ENCODE data around the gene TUBA3D. TPM values are rescaled to one million over a fixed set of nuclear protein-coding genes. Genes with fewer than 3 reads are reported as not detected.
"Not testable (repeated sequence)": the region's sequence is repeated elsewhere in the genome, so short reads cannot be mapped to it uniquely, and the experiment has no call there.

TUBA3D gene
- total and polyA plus RNA-seq, 2 experiments from 2014 or later, result 86.7 to 126 TPM

DNA sequence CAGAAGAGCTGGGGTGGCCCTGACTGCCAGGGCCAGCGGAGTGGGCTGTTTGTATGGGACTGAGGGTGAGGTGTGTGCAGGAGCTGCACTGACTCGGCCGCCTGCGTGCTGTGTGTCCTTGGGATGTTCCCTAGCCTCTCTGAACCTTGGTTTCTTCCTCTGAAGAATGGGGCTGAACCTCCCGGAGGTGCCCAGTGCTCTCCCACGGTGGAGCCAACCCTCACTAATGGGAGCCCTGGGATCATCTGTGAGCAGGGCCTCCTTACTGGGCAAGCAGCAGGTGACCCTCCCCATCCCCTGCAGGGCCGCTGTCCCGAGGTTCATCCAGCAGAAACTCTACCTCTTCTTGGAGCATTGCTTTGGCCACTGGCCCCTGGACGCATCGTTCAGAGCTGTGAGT is 40.1 kb downstream of the TUBA3D start:
- no peak for DNase-seq (ENCODE audit: low spot score)
- H3K27me3 ChIP-seq, result no peaks in the 10 kb centered on the region
- WGBS (ENCODE audit: low lambda C conversion rate, missing lambda C conversion rate), result 91% methylated on average over 9 of the region's 10 CpGs
- TF ChIP-seq EZH2phosphoT487 (IDR thresholded peaks at IDR 0.05; ENCODE audit: low read depth, severe bottlenecking, unreplicated experiment), result no peak
- H3K9me2 ChIP-seq (replicated peaks; ENCODE audit: insufficient read depth), result no peaks in the 10 kb centered on the region
- H3K36me3 ChIP-seq (replicated peaks; ENCODE audit: insufficient read depth, low read depth), result no peaks in the 10 kb centered on the region
- no peaks in the 10 kb centered on the region for H3K4me1 ChIP-seq (ENCODE audit: insufficient read depth)
- no peak overlapping the region for H3K4me2 ChIP-seq
- no peaks in the 10 kb centered on the region for H3K9me3 ChIP-seq (ENCODE audit: low read depth)
- no peaks in the 10 kb centered on the region for H4K20me1 ChIP-seq (ENCODE audit: insufficient read depth, poor library complexity, severe bottlenecking)
- H3K27ac ChIP-seq, result no peak overlapping the region
- no peak overlapping the region for H3K4me3 ChIP-seq
- H2AFZ ChIP-seq, result no peak overlapping the region
- H3K79me2 ChIP-seq, result no peaks in the 10 kb centered on the region

DNA sequence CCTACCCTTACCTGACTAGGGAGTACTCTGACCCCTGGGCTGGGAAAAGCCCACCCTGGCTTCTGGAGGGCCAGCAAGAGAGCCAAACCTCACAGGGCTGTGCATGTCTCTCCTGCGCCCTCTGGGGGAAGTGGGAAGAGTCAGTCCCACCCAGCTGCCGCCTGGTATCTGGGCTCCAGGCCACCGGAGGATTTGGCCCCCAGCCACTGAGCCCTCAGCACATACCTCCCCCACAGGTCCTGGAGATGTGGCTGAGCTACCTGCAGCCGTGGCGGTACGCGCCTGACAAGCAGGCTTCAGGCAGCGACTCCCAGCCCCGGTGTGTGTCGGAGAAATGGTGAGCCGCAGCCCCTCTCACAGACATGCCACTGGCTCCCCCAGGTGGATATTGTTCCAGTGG is 40.7 kb downstream of the TUBA3D start:
- not testable (repeated sequence) for H3K9me2 ChIP-seq (replicated peaks; ENCODE audit: insufficient read depth); H3K27me3 ChIP-seq; H3K27ac ChIP-seq; H3K36me3 ChIP-seq (replicated peaks; ENCODE audit: insufficient read depth, low read depth); H3K4me2 ChIP-seq; H3K4me1 ChIP-seq (ENCODE audit: insufficient read depth); H4K20me1 ChIP-seq (ENCODE audit: insufficient read depth, poor library complexity, severe bottlenecking); H2AFZ ChIP-seq; H3K4me3 ChIP-seq; H3K79me2 ChIP-seq; DNase-seq (ENCODE audit: low spot score); H3K9me3 ChIP-seq (ENCODE audit: low read depth)
- WGBS (ENCODE audit: low lambda C conversion rate, missing lambda C conversion rate), result 88% methylated on average over 11 of the region's 11 CpGs
- TF ChIP-seq, protein P1, sequence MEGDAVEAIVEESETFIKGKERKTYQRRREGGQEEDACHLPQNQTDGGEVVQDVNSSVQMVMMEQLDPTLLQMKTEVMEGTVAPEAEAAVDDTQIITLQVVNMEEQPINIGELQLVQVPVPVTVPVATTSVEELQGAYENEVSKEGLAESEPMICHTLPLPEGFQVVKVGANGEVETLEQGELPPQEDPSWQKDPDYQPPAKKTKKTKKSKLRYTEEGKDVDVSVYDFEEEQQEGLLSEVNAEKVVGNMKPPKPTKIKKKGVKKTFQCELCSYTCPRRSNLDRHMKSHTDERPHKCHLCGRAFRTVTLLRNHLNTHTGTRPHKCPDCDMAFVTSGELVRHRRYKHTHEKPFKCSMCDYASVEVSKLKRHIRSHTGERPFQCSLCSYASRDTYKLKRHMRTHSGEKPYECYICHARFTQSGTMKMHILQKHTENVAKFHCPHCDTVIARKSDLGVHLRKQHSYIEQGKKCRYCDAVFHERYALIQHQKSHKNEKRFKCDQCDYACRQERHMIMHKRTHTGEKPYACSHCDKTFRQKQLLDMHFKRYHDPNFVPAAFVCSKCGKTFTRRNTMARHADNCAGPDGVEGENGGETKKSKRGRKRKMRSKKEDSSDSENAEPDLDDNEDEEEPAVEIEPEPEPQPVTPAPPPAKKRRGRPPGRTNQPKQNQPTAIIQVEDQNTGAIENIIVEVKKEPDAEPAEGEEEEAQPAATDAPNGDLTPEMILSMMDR (IDR thresholded peaks at IDR 0.05; ENCODE audit: poor library complexity), result peak; percentile 20

DNA sequence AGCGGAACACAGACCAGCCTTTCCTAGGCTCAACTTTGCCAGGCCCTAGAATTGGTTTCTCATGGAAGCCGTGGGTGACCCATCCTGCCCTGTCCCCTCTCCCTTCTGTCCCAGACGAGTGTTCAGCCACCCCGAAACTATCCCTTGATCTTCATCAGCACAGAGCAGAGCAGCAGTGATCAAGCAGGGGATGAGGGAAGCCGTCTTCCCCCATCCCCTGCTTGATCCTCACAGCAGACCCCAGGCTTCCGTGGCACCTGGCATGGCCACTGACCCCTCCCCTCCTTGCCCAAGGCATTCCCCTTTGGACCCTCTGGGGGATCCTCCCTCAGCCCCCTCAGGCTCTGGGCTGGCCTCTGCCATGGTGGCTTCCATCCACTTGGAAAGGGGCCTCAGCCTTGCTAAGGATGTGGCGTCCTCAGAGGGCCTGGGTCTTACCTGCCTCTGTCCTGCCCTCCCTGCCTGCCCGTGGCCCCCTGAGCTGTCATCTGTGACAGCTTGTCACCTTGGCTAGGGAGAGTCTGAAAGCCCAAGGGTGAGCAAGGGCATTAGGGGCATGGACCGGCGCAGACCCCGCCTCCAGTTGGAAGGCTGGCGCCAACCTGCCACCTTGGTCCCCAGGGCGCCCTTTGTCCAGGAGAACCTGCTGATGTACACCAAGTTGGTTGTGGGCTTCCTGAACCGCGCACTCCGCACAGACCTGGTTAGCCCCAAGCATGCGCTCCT is 41.4 kb downstream of the TUBA3D start:
- H3K9me3 ChIP-seq (ENCODE audit: low read depth), result no peaks in the 10 kb centered on the region
- 96% methylated on average over 17 of the region's 17 CpGs for WGBS (ENCODE audit: low lambda C conversion rate, missing lambda C conversion rate)
- no peak overlapping the region for H3K4me2 ChIP-seq
- TF ChIP-seq, protein P1 (IDR thresholded peaks at IDR 0.05; ENCODE audit: poor library complexity), result no peak
- TF ChIP-seq EZH2phosphoT487 (IDR thresholded peaks at IDR 0.05; ENCODE audit: low read depth, severe bottlenecking, unreplicated experiment), result no peak
- TF ChIP-seq EZH2 (IDR thresholded peaks at IDR 0.05; ENCODE audit: borderline replicate concordance), result no peak
- no peak for DNase-seq (ENCODE audit: low spot score)
- no peaks in the 10 kb centered on the region for H3K36me3 ChIP-seq (replicated peaks; ENCODE audit: insufficient read depth, low read depth)
- no peaks in the 10 kb centered on the region for H3K79me2 ChIP-seq
- H3K27me3 ChIP-seq, result no peaks in the 10 kb centered on the region
- H4K20me1 ChIP-seq (ENCODE audit: insufficient read depth, poor library complexity, severe bottlenecking), result no peaks in the 10 kb centered on the region
- no peak overlapping the region for H2AFZ ChIP-seq
- H3K27ac ChIP-seq, result no peak overlapping the region
- H3K4me3 ChIP-seq, result no peak overlapping the region
- H3K4me1 ChIP-seq (ENCODE audit: insufficient read depth), result no peaks in the 10 kb centered on the region
- H3K9me2 ChIP-seq (replicated peaks; ENCODE audit: insufficient read depth), result no peaks in the 10 kb centered on the region

DNA sequence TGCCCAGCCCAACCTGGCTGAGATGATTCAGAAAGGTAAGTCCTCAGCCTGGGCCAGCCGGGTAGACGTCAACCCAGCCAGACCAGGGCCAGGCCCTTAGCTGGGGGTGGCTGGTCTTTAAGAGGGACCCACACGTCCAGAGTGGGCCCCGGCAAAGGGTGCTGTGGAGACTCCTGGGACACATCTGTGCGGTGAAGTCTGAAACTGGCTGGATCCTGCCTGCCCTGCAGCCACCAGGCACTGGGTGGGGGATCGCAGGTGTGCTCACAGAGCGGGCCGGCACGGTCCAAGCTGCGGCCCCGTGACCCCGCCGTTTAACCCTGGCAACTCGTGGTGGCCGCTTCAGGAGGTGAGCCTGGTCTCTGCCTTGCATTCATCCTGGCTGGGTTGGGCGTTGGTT is 41.9 kb downstream of the TUBA3D start:
- not testable (repeated sequence) for H3K4me2 ChIP-seq; H2AFZ ChIP-seq; H4K20me1 ChIP-seq (ENCODE audit: insufficient read depth, poor library complexity, severe bottlenecking); H3K4me1 ChIP-seq (ENCODE audit: insufficient read depth); H3K9me3 ChIP-seq (ENCODE audit: low read depth); H3K79me2 ChIP-seq; H3K36me3 ChIP-seq (replicated peaks; ENCODE audit: insufficient read depth, low read depth); H3K27me3 ChIP-seq; H3K4me3 ChIP-seq; DNase-seq (ENCODE audit: low spot score); H3K27ac ChIP-seq; H3K9me2 ChIP-seq (replicated peaks; ENCODE audit: insufficient read depth)
- WGBS (ENCODE audit: low lambda C conversion rate, missing lambda C conversion rate), result 94% methylated on average over 16 of the region's 16 CpGs

DNA sequence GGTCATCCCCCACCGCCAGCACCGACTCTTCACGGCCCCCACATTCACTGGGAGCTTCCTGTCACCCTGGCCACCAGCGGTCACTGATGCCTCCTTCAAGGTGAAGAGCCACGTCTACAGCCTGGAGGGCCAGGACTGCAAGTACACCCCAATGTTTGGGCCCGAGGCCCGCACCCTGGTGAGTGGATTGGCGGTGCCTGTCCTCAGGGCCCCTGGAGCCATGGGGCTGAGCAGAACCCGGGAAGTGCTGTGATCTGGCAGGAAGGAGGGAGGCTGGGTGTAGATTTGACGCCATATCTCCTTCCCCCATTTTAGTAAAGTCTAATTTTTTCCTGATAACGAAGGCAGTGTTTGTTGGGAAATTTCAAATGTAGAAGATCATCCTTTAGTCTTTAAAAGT is 42.6 kb downstream of the TUBA3D start:
- not testable (repeated sequence) for H3K9me3 ChIP-seq (ENCODE audit: low read depth); H3K36me3 ChIP-seq (replicated peaks; ENCODE audit: insufficient read depth, low read depth); H3K4me1 ChIP-seq (ENCODE audit: insufficient read depth); H3K27me3 ChIP-seq; H3K4me2 ChIP-seq; H4K20me1 ChIP-seq (ENCODE audit: insufficient read depth, poor library complexity, severe bottlenecking); H3K9me2 ChIP-seq (replicated peaks; ENCODE audit: insufficient read depth); H2AFZ ChIP-seq; DNase-seq (ENCODE audit: low spot score); H3K79me2 ChIP-seq; H3K27ac ChIP-seq; H3K4me3 ChIP-seq
- WGBS (ENCODE audit: low lambda C conversion rate, missing lambda C conversion rate), result 97% methylated on average over 9 of the region's 11 CpGs
